Activated CD4-positive, alpha-beta T cell treated with anti-CD3 and anti-CD28 coated beads, Interleukin-2, amount 50 U/mL, for 48 hours (primary cell): ENCODE results near the gene COL6A3.

ENCODE experiments used
- DNase-seq, 2 experiments: peaks; one replicate each; pipeline ENCODE4 v3.0.0-alpha.2; 2020

COL6A3 gene

DNA sequence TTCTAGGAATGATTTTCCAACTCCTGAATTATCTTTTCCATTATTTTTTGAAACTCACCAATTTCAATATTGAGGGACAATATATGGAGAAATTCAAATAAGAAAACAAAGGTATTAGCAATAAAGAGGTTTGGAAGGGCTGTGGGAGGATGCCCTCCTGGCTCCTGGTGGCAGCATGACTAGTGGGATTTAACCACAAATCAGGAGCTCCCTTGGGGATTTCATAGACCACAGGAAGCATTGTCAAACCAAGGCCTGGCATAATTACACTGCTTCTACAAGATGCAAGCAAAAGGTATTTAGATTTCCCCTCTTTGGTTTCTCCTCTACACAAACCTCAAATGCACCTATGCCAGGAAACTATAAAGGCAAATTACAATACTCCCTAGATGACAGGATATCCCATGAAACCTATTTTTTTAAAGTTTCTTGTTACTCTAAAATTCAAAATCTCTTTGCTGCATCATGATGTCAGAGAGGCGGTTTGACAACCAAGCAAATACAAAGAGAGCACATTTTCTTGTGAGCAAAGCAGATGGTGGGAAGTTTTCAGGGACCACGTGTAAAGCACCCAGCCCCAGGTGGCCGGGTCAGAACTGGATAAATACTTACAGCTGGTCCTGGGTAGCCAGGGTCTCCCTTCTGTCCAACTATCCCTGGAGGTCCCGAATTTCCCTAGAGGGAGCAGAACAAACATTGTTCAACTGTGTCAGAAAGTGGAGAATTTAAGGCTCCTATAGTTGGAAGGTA is 67.9 kb downstream of the COL6A3 start:
- no peak for DNase-seq

DNA sequence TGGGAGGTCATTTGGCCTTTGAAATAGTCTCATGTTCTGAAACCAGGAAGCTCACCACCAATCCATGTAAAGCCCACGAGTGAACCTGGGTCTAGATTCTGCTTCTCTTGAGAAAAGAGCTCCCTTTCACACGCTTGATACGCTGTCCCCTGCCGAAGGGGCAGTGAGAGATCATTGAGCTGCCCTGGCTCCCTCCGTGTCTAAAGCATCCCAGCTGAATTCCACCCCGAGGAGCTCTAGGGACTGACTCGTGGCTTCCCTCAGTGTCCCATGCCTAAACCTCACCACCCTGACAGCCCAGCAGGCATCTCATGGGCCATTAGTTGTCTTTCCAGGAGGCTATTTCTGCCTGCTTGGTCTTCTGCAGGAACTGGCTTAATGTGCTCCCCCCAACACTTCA is 68.6 kb downstream of the COL6A3 start:
- no peak for DNase-seq

DNA sequence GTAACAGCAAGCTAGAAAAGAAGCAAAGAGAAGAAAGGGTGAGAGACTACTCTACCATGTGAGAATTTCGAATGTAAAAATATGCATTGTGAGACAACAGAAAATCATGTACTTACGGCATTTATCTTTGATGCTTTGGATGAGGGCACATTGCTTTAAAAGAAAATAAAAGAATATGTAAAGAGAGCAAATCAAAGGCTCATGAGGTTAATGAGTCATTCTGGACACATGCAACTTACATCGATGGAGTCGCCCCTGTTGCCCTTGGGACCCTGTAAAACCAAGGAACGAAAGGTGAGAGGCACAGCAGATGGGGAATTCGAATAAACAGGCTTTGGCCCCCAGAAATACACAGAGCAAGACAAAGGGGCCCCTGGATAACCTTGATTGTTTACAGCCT is 69.0 kb downstream of the COL6A3 start:
- DNase-seq, result no peak

DNA sequence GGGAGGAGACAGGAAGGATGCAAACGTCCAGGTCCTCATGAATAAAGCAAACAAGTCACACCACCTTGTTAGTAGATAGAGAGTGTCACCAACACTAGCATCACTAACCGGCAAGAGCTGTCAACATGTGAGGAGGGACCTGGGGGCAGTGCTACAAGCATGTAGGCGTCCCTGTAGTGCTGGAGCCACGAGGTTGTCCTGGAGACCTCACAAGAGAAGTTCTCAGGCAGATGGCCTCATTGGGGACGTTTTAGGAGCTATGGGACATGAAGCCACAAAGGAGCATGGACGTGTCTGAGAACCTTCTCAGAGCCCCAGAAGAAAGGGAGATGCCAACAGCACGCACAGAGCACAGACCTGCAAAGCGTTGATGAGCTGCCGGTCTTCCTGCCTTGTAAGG is 70.0 kb downstream of the COL6A3 start:
- DNase-seq, result no peak

DNA sequence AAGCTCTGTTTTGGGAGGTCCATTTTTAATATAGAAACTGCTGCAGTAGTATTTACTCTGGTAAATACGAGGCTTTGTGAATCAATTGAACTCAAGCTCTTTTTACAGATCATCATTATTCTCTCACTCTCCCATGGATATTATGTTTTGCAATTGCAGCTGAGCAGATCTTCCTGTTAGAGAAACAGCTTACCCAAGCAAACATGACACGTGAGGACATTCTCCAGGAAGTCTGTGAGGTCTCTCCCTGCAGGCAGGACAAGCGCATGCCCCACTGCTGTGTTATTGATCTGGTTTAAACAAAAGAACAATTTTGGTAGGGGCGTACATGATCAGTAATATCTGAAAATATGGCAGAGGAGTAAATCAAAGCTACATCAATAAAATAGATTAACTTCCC is 72.1 kb downstream of the COL6A3 start:
- DNase-seq, result no peak

DNA sequence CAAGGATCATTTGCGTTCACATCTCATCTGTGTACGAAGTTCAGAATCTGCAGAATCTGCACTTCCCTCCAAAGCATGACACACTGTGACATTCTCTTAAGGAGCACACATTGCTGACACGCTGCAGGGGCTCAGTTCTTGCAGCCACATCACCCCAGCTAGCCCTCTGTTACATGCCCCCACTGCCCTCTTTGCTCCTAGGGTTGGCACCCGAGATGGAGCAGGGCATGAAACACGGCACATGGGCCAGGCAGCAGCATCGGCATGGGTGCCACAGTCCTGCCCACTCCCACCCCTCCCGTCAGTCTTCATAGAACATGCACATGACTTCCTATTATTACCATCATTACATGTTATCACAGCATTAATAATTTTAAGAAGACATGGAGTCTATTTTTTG is 76.4 kb downstream of the COL6A3 start:
- DNase-seq, result no peak

DNA sequence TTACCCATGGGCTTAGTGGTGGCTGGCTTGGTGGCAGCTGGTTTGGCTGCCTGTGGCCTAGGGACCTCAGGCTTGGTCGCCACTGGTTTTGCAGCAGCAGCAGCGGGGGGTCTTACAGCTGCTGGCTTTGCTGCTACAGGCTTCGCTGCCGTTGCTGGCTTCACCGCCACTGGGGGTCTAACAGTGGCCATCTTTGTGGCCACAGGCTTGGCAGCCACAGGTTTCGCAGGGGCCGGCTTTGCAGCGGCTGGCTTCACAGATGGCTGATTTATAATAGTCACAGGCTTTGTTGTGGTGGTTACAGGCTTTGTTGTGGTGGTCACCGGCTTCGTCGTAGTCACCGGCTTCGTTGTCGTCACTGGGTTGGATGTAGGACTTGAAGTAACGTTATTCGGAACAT is 77.8 kb downstream of the COL6A3 start:
- DNase-seq, result no peak

DNA sequence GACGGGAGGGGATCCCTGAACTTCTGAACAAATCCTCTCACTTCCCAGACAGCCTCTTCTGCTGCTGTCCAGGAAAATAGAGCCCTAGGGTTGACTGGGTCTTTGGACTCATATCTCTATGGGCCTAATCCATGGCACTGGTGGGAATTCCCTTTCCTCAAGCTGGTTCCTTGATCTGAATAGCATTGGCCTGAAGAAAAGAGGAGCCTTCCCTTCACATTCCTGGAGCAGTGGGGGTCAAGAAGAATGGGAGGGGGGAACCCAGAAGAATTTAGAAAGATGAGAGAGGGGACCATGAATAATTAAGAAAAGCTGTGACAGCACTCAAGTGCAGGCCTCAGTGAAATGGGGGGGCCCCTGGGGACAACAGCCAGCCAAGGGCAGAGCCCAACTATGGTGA is 80.2 kb downstream of the COL6A3 start:
- no peak for DNase-seq

DNA sequence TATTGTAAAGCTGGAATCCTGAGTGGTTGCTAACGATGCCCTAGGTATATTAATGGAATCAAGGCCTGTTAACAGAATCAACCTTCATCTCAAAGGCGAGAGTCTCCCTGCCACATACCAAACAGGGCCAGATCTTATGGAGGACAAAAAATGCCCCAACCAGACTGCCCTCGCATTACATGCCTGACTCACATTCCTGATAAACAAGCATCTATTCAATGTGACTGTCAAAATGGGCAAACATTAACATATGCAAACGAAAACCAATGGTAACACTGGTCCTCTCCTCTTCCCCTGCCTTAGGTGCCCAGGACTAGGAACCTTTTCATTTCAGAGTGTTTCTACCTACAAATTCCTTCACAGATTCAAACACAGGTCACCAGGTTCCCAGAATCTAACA is 83.4 kb downstream of the COL6A3 start:
- DNase-seq, result no peak

DNA sequence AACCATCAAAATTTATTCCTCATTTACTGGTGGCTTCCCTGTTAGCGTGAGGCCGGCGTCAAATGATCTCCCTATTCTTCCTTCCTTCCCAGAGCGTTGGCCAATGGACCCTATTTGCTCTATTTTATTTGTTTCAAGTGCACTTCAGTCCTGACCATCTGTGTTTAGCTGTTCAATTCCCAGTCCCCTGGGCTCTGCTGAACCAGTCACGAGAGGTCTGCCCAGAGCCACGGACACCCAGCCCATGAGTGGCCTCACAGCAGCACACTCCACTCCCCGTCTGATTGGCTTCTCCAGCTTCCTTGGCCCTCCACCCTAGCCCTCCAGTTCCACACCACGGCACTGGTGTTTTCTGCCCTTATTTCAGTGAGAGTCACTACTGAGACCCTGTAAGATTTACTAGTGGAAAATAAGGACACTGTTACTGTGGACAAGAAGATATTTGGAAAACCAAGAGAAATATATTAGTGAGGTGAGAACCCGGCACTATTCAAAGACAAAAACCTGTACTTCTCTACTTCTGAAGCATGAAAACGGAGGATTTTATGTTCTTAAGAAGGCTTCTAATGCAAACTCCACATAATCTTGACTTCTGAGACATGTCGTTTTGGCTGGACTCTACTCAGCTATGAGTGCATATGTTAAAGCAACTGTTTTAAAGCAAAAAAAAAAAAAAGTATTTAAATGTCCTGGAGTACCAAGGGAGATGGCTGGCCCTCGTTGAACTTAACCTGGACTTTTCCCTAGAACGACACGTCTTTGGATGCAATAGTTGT is 86.6 kb downstream of the COL6A3 start:
- no peak for DNase-seq

DNA sequence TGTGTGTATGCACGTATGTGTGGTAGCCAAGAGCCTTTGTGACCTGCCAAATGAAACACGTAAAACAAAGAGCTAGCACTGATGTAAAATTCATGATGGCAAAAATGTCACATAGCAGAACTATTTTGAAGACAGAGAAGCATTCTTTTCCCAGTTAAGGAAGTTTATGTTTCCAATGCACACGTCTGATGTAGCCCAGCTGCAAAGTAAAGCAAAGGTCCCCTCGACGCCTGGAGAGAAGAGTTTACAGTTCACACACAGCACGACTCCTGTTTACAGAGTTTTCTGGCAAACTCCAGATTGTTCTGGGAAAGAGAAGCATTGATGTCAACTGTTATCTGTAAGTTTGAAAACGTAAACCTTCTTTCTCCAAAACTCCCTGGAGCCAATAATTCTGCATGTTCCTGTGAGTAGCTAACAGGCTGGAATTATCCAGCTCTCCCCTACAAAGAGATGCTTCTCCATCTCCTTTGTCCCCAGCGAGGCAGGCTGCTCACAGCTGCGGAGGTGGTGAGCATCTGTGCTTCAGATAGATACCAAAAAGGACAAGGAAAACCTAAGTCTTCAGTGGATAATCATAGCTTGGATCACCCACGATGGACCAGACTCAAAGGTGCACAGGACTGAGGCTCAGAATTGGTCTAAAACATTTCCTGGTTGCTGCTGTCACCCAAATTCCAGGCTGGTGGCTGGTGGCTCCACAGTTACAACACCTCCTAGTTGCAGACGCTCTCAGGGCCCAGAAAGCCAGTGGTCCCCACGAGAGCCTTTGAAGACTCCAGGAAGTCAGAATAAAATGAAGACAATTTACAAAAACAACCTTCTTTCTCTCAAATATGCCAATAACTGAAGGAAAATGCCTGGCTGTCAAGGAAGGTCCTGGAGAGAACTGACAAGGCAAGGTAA is 87.4 kb downstream of the COL6A3 start:
- DNase-seq, result no peak

DNA sequence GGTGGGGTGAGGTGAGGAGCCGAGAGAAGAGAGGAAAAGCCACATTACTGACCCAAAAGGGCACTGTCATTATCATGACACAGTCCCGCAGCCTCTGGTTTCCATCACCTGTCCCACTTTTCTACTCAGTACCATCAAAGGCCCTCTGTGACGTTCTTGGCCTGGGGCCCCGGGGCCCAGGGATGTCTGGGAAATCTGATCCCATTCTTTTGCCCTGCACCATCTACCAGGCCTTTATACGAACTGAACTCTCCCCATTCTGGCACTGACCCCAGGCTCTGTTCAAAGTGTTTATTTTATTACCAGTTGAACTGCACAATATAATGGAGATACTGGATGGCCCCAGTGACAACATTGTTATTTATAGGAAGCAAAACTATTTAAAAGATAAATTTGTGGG is 89.1 kb downstream of the COL6A3 start:
- no peak for DNase-seq

DNA sequence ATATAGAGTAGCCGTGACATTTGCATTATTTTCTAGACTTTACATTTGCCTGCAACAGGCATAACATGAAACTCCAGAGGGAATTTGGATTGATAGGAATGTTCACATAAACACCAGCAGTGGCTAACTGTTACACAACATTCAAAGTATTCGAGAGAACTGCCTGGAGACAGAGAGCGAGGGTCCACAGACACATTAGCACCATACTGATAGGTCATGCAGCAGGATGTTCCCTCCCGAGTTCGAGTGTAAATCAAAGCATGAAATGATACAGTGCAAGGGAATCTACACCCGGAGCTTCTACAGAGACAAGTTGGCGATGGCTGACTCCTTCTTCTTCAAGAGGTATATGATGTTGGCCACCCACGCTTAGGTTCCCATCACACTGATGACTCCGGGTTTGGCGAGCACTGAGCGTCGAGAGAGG is 89.5 kb downstream of the COL6A3 start:
- DNase-seq, result no peak

DNA sequence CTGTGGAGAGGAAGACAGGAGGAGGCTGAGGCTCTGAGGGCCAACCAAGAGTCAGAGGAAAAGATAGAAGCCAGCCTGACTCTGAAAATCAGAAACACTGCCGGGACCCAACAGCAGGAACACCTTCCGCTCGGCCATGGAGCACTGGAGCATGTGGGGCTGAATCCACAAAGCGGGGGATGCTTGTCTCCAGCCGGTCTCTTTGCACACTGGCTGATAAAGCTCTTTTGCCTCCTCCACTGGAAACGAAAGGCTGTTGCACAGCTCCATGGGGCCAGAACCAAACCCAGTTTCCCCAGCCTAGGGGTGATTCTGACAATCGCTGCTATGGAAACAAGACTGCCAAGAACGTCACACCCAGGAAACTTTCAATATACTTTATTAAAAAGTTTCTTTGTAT is 90.3 kb downstream of the COL6A3 start:
- no peak for DNase-seq

DNA sequence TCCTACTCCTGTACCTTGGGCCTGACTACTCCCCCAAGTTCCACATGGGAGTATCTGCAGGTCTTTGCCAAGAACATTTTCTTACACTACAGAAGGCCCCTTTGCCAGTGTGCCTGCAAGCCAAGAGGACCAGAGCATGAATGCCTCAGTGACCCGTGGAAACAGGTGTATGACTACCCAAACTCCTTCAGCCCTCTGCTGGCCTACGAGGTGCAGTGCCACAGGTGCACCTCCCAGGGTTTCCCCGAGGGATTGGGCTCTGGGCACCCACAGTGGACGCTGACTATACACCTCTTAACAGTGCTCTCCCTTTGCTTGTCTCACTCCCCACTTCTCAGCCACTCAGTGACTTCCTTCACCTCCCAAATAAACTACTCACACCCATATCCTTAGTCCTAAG is 91.4 kb downstream of the COL6A3 start:
- DNase-seq, result peak; percentile 9 to 23

DNA sequence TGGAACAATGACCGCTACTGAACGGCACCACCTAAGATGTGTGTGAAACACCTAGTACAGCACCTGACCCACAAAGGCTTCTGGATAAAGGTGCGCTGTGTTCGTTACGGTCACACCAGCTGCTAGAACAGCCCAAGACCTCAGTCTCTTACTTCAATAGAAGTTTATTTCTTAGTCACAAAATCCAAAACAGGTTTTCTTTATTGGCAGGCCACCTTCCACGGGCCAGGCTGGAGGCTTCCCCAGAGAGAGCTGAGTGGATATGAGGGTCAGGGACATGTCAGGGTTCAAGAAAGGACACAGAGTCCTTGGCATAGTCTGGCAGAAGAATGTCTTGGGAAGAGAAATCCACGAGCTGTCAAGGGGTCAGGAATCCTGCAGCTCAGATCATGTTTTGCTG is 92.2 kb downstream of the COL6A3 start:
- DNase-seq, result no peak

DNA sequence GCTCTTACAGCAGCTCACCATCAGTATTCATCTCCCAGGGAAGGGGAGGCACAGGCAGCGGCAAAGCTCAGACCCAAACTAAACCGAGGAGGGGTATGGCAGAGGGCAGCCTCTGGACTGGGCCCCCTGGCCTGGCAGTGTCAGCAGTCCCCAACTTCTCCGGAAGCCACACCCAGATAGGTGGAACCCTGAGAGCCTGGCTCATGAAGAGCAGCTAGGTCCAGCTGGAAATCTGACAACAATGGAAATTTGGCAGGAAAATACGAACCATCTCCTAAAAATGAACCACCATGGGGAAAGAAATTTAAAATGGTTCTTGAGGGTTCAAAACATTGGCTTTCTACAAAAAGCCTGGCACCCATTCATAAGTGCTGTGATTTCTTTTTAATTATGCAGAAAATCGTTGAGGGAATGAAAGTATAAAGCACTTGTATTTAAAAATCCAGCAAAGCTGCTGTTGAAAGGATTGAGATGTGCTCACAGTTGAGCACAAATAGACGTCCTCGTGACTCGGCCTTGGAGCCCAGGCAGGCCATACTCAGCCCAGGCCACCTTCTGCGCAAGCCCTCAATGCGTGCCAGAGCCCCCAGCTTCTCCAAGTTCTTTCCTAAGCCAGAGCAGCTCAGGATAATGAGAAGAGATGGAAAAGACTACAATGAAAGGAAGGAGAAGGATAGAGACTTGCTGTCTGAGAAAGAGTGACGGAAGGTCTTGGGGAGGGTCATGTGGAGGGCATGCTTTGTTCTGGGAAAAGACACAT is 93.0 kb downstream of the COL6A3 start:
- no peak for DNase-seq

DNA sequence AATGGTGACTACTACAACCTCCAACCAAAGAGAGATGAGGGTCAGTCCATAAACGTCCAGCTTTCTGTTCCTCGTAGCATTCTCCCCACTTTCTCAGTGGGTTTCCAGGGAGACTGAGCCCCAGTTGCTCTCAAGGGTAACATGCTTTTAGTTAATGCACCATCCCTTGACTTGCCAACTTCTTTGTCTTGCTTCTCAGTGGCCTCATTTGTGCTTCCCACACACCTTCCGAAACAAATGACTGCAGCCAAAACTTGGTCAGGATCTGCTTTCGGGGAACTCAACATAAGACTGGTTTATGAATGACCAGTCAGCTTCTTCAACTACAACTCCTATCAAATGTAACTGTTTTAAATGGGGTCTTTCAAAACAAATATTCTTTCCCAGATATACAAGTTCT is 94.1 kb downstream of the COL6A3 start:
- DNase-seq, result no peak

DNA sequence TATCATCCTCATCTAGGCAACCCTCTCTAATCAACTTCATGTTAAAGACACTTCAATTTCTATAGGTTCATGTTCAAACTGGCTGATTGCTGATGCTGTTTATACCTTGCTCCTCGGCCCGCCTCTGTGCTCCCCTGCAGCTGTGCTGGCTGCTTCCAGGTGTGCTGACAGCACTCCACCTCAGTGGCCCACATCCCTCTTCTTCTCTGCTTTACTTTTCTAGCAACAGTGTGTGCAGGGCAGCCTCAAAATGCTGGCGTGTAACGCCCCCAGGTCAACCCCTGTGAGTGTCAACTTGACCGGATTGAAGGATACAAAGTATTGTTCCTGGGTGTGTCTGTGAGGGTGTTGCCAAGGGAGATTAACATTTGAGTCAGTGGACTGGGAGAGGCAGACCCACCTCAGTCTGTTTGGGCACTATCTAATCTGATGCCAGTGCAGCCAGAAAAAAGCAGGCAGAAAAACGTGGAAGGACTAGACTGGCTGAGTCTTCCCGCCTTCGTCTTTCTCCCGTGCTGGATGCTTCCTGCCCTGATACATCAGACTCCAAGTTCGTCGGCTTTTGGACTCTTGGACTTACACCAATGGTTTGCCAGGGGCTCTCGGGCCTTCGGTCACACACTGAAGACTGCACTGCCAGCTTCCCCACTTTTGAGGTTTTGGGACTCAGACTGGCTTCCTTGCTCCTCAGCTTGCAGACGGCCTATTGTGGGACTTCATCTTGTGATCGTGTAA is 94.7 kb downstream of the COL6A3 start:
- DNase-seq, result no peak

DNA sequence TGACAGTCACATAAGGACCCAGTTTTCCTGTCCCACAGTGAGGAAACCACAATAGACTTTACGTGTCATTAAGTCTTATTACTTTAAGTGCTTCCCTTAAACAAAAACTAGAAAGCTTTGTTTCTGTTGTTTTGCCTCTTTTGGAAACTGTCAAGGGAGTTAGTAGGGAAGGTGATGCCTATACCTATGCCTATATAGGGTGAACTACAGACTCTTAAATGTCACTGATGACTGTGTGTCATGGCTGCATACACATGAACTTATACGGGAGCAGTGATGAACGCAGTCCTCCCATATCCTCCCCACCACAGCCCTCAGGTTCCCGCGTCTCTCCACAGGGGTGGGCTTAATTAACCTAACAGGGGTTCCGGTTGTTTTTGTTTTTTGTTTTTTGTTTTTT is 97.6 kb downstream of the COL6A3 start:
- DNase-seq, result no peak

DNA sequence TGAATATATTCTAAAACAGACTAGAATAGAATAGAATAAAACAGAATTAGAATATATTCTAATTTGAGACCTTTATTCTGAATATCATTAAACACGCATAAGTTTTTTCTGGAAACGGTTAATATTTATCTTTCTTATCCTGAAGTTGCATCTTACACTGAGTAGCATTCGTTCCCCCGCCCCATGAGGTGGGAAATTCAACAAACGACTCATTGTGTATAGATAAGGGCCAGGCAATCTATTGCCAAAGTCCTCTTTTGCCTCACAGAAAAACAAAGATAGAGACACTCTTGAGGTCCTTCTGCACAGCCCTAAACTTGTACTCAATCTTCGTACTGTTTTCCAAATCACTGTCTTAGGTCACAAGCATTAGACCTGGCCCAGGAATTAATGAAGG is 98.1 kb downstream of the COL6A3 start:
- no peak for DNase-seq
